Activated CD4-positive, alpha-beta T cell treated with anti-CD3 and anti-CD28 coated beads, Interleukin-2, Interleukin-4, amounts not matched to agents 100 ng/mL and 50 ng/mL, durations not matched to agents 16 hours and 8 hours (primary cell): Measurements from ENCODE around the gene SCRT2.
"Not testable (repeated sequence)": the region's sequence is repeated elsewhere in the genome, so short reads cannot be mapped to it uniquely, and the experiment has no call there.

ENCODE experiments used
- DNase-seq: peaks from one replicate; pipeline ENCODE4 v3.0.0-alpha.2; 2020; ENCODE audit warnings: low spot score

The SCRT2 gene

GRCh38 chr20:675453-676314 lies at the start of gene SCRT2:
Gene SCRT2, minus strand, starts transcription at chr20:675802. Its CDS starts 201 bp downstream, at chr20:675601.
- peak; percentile 35 for DNase-seq

DNA sequence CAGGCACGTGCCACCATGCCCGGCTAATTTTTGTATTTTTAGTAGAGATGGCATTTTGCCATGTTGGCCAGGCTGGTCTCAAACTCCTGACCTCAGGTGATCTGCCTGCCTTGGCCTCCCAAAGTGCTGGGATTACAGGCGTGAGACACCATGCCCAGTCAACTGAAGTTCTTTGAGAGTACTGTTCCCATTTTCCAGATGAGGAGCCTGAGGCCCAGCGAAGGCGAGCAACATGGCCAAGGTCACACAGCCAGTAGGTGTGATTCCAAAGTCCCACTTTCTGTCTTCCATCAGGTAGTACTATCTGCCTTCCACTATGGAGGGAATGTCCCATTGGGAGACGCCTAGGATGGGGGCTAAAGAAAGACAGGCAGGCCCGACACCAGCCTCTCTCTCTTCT lies 49.2 kb upstream of the SCRT2 start:
- DNase-seq: not testable (repeated sequence)

DNA sequence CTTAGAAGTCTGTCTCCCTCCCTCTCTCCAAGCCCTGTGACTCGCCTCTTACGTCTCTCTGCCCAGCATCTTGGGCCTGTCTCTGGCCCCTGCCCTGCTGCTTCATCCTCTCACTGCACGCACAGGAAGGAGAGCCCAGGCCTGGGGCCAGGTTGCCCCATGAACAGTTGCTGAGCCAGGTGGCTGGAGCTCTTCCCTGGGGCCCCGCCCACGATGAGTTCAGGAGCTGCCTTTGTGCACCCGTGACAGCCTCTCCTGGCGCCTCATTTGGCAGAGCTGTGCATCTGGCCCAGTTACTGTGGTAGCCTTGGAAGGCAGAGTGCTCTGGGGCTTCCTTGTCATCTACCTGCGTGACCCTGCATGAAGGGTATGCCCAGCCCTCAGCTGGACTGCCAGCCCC lies 48.2 kb upstream of the SCRT2 start:
- DNase-seq: no peak

- no peak for DNase-seq
These were observed 47.4 kb upstream of the SCRT2 start for GRCh38 chr20:722822-723644.

GRCh38 chr20:721876-722275 lies 46.3 kb upstream of the SCRT2 start:
- DNase-seq: no peak

- DNase-seq: no peak
These were observed 44.2 kb upstream of the SCRT2 start for GRCh38 chr20:719816-720215.

- DNase-seq: no peak
These were observed 43.5 kb upstream of the SCRT2 start for GRCh38 chr20:719068-719467.

- DNase-seq: no peak
These were observed 42.2 kb upstream of the SCRT2 start for GRCh38 chr20:717832-718231.

DNA sequence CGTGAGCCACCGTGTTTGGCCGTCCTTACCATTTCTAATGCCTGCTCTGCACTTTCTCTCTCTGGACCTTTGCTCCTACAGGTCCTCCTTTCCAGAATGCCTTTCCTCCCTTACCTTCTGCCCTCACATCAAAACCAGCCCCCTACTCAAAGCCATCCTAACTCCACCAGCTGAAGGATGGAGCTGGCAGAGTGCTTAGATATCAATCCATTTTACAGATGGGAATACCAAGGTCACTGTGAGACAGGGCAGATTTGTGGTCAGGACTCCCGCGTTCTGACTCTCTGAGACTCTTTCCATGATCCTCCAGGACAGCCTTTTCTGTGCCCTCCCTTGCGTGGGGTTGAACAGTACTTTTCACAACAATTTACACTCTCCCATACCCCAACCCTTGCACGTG lies 41.7 kb upstream of the SCRT2 start:
- DNase-seq: no peak

DNA sequence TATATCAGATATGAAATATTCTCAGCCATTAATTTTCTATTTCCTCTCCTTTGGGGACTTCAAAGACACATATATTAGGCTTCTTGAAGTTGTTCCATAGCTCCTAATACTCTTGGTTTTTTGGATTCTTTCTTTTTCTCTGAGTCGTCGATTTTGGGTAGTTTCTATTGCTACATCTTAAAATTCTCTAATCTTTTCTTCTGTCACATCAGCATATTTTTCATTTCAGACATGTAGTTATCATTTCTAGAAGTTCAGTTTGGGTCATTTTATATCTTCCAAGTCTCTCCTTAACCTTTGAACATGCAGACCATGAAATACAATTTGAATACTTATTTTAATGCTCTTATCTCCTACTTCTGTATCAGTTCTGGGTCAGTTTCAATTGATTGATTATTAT lies 38.9 kb upstream of the SCRT2 start:
- no peak for DNase-seq

- no peak for DNase-seq
These were observed 36.0 kb upstream of the SCRT2 start for GRCh38 chr20:711576-711975.

DNA sequence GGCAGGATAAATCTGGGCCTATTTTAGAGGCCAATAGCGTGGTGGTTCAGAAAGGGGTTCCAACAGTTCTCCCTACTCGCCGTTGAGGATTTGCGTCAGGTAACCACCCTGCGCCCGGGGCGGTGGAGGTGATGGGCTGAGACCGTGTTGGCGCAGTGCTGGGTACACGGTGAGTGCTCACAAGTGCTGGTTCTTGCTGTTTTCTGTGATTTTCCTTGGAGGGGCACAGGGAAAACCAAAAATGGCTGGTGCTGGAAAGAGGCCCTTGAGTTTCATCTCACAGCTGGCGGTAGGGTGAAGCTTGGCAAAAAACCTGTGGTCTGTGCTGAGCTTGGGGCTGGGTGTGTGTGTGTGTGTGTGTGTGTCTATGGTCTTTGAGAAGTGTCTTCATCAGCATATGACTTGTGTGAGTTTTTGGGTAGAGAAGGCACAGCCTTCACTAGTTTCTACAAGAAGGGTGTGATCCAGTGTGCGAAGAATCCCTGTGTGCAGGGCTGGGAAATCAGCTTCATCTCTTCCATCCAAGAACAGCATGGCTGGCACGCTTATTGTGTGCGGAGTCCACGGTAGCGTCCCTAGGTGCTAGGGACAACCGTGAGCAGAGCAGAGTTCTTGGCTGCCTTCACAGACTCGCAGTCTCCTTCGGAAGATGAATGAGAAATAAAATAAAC lies 35.3 kb upstream of the SCRT2 start:
- no peak for DNase-seq

GRCh38 chr20:709991-710779 lies 34.6 kb upstream of the SCRT2 start:
- DNase-seq: no peak

DNA sequence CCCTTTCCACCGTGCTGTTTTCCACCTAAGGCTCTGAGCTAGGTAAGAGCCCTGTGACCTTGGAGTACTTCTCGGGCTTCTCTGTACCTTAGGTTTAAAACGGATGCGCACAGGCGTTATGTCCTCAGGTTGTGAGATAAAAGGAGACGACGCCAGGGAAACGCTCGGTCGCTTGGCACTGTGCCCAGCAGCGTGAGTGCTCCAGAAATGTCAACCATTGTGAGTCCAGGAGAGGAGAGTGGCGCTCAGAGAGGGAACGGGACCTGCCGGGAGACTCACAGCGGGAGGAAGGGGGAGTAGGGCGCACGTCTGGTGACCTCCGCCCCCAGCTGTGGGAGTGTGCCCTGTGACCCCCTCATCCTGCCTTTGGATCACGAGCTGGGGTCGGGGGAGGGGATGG lies 33.8 kb upstream of the SCRT2 start:
- no peak for DNase-seq

- DNase-seq: no peak
These were observed 33.4 kb upstream of the SCRT2 start for GRCh38 chr20:708956-709355.

DNA sequence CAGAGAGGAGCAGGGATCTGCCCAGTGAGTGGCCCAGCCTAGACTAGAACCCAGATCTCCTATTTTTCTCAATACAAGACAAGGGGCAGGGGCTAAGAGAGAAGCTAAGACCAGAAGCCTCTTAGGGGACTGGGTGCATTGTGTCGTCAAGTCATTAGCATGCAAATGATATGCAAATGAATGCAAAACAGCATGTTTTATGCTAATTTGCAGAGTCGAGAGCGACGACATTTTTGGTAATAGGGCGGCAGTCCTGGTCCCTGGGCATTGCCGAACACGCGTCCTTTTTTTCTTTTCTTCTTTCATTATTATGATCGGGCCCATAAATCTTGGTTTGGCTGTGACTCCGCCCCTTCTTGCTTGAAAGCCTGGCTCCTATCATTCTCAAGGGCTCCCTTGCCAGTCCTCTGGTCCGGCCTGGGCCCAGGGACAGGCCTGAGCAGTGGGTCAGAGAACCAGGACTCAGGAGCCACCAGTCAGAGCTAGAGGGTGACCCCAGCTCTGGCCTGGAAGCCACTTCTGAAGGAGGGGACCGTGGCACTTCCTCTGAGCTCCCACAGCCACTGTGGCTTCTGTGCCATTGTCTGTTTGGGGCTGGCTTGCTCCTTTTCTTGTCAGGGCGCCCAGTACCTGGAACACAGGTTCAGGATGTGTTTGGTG lies 32.0 kb upstream of the SCRT2 start:
- DNase-seq: no peak

- DNase-seq: no peak
These were observed 30.8 kb upstream of the SCRT2 start for GRCh38 chr20:706366-706885.

GRCh38 chr20:704726-705125 lies 29.1 kb upstream of the SCRT2 start:
- DNase-seq: no peak

- DNase-seq: no peak
These were observed 27.8 kb upstream of the SCRT2 start for GRCh38 chr20:703426-703825.

- peak; percentile 1 for DNase-seq
These were observed 27.4 kb upstream of the SCRT2 start for GRCh38 chr20:703006-703405.
